RPMI7951 (cell line): ENCODE measurements around the gene OPHN1. TPM values are rescaled to one million over a fixed set of nuclear protein-coding genes. Genes with fewer than 3 reads are reported as not detected.
A peak's percentile ranks its signal among the peaks of the same experiment; 100 is the strongest.

ENCODE experiments used
- DNase-seq: peaks from one replicate; pipeline ENCODE4 v3.0.0-alpha.2; 2012; ENCODE audit warnings: low read depth
- total RNA-seq: library from RNA; depleted of rRNA; stranded (reverse); fragments of >200 nt; shearing (Covaris generic); gene quantifications from 2 replicates; pipeline ENCODE4 v1.2.3, GENCODE V29; 2014; rRNA removed

OPHN1 gene
- 3.5 and 6.0 TPM in 2 replicates for total RNA-seq

GRCh38 chrX:68433155-68433980, at the start of gene OPHN1:
Gene OPHN1 (minus strand): TSS chrX:68433495. CDS start chrX:68433020, 475 bp downstream.
- DNase-seq: peak; percentile 89

GRCh38 chrX:68480969-68481368, 47.7 kb upstream of the OPHN1 start:
- DNase-seq: no peak

GRCh38 chrX:68464796-68465195, 31.5 kb upstream of the OPHN1 start:
- DNase-seq: no peak

- DNase-seq: no peak
Observed at GRCh38 chrX:68463880-68464279, 30.6 kb upstream of the OPHN1 start.

GRCh38 chrX:68462653-68463052, 29.4 kb upstream of the OPHN1 start:
- DNase-seq: peak; percentile 74

- DNase-seq: peak; percentile 49
Observed at GRCh38 chrX:68462197-68462596, 28.9 kb upstream of the OPHN1 start.

- DNase-seq: no peak
Observed at GRCh38 chrX:68461576-68461975, 28.3 kb upstream of the OPHN1 start.

GRCh38 chrX:68461093-68461492, 27.8 kb upstream of the OPHN1 start:
- no peak for DNase-seq

- no peak for DNase-seq
Observed at GRCh38 chrX:68455151-68455510, 21.8 kb upstream of the OPHN1 start.

- no peak for DNase-seq
Observed at GRCh38 chrX:68454476-68455150, 21.3 kb upstream of the OPHN1 start.

GRCh38 chrX:68451720-68452119, 18.4 kb upstream of the OPHN1 start:
- DNase-seq: no peak

GRCh38 chrX:68443155-68443868, 10.0 kb upstream of the OPHN1 start:
- DNase-seq: peak; percentile 65

- peak; percentile 73 for DNase-seq
Observed at GRCh38 chrX:68440940-68441339, 7.6 kb upstream of the OPHN1 start.

GRCh38 chrX:68440442-68440841, 7.1 kb upstream of the OPHN1 start:
- no peak for DNase-seq

- DNase-seq: no peak
Observed at GRCh38 chrX:68439341-68439740, 6.0 kb upstream of the OPHN1 start.

- no peak for DNase-seq
Observed at GRCh38 chrX:68438575-68438974, 5.3 kb upstream of the OPHN1 start.

GRCh38 chrX:68433981-68434299, 645 bp upstream of the OPHN1 start:
- no peak for DNase-seq

- peak; percentile 33 for DNase-seq
Observed at GRCh38 chrX:68432648-68433047, 647 bp downstream of the OPHN1 start.

- no peak for DNase-seq
Observed at GRCh38 chrX:68431836-68432235, 1.5 kb downstream of the OPHN1 start.

- peak; percentile 68 for DNase-seq
Observed at GRCh38 chrX:68429216-68429615, 4.1 kb downstream of the OPHN1 start.

GRCh38 chrX:68428431-68428830, 4.9 kb downstream of the OPHN1 start:
- DNase-seq: peak; percentile 47

- no peak for DNase-seq
Observed at GRCh38 chrX:68424719-68425118, 8.6 kb downstream of the OPHN1 start.

- no peak for DNase-seq
Observed at GRCh38 chrX:68422478-68422877, 10.8 kb downstream of the OPHN1 start.
